NCI-H187 (cell line): ENCODE data around the gene TMEM62.
A peak's percentile ranks its signal among the peaks of the same experiment; 100 is the strongest.
"Not testable (repeated sequence)": the region's sequence is repeated elsewhere in the genome, so short reads cannot be mapped to it uniquely, and the experiment has no call there.

Experiments
- DNase-seq, 2 experiments: peaks; one replicate each; lab custom pipeline; 2025; lab: John Stamatoyannopoulos, UW

Gene TMEM62

DNA sequence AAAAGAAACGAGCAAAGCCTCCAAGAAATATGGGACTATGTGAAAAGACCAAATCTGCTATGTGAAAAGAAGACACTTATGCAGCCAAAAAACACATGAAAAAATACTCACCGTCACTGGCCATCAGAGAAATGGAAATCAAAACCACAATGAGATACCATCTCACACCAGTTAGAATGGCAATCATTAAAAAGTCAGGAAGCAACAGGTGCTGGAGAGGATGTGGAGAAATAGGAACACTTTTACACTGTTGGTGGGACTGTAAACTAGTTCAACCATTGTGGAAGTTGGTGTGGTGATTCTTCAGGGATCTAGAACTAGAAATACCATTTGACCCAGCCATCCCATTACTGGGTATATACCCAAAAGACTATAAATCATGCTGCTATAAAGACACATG, 43.8 kb downstream of the TMEM62 start:
- not testable (repeated sequence) for DNase-seq

DNA sequence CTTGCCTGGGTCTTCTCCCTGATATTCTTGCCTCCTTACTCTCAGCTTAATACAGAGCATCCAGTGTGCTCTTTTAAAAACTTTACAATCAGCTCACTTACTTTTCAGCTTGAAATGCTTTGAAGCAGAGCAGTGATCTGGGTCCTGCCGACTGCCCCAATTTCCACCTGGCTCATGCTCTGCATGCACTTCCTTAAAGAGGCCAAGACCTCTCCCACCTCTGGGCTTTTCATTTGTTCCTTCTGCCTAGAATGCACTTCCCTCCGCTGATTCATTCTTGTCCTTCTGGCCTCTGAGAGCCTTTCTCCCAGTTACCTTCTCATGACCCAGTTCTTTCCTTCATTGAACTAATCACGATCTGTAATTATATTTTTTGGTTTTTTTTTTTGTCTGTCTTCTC, 49.9 kb downstream of the TMEM62 start:
- no peak for DNase-seq

DNA sequence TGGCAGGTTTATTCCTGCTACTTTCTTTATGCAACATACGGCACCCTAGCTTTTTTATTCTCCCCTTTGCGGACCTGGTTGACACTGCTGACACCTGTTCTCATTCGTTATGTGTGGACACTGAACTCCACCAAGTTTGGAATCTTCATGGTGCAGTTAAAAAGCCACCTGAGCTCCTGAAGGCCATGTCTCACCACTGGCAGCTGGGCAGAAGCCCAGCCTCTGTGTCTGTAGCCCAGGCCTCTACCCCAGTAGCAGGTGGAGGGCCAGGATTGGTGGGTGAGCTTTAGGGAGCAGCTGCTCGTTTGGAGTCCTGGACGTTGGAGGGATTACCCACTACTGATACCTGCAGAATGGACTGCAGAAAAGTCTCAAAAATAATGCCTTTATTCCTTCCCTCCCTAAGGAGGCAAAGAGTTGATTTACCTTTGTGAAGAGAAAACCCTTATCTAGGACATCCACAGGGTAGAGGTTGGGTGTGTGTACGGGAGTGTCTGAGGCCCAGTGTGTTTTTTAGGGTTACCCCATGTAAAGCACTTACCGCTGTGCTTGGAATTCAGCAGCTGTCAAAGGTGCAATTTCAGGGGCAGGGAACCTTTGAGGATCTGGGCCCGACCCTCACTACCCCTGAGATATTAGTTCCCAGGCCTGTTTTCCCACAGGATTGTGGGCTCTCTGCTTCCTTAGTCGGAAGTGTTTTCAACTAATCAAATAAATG, 51.2 kb downstream of the TMEM62 start:
- no peak for DNase-seq

DNA sequence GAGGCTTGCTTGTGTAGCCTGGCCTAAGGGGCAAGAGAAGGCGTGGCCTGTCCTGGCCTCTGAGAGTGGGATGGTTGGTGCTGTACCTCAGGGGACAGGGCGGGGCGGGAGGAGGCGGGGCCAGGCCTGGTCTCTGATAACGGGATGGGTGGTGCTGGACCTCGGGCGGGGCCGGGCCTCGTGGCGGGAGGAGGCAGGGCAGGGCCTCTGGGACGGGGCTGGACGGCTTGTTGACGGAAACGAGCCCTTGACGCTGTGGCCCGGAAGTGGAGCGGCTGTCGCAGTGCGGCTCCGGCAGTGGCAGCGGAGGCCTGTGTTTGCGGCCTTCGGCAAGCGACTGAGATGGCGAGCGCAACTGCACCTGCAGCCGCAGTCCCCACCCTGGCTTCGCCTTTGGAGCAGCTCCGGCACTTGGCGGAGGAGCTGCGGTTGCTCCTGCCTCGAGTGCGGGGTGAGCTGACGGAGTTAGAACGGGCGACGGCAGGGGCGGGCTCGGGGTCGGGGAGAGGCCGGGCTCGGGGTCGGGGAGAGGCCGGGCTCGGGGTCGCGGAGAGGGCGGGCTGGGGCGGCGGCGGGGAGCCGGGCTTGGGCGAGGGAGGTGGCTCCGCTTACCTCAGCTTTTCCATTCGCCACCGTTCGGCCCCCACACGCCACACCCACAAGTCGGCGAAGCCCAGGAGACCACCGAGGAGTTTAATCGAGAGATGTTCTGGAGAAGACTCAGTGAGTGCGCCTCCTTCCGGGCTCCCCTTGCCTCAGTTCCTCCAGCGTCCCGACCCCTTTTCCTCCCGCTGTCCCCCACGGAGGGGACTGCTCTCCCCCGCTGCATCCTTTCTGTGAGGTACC, 52.0 kb downstream of the TMEM62 start, which contains the start of gene CCNDBP1:
Gene CCNDBP1, plus strand, starts transcription at position 247 of the 846 bp plus-strand sequence. Its CDS starts 96 bp downstream, at position 343.
- peak; percentile 44 to 66 for DNase-seq

DNA sequence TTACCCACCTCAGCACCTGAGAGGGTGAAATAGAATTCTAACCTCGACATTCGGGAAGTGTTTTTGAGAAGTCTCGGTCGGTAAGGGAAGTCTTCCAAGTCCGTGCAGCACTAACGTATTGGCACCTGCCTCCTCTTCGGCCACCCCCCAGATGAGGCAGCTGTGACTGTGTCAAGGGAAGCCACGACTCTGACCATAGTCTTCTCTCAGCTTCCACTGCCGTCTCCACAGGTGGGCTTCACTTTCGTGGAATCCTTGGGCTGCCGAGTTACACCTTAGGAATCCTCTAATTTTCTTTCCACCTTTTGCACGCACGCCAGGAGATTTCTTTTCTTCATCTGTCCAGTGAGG, 52.6 kb downstream of the TMEM62 start:
- no peak for DNase-seq

GRCh38 chr15:43187544-43188155, 54.3 kb downstream of the TMEM62 start:
- no peak for DNase-seq

GRCh38 chr15:43189296-43189695, 55.9 kb downstream of the TMEM62 start:
- DNase-seq: no peak

- DNase-seq: no peak
These were observed 56.8 kb downstream of the TMEM62 start for GRCh38 chr15:43190178-43190577.

GRCh38 chr15:43193710-43194109, 60.3 kb downstream of the TMEM62 start:
- DNase-seq: no peak

- DNase-seq: no peak
These were observed 61.4 kb downstream of the TMEM62 start for GRCh38 chr15:43194795-43195194.

DNA sequence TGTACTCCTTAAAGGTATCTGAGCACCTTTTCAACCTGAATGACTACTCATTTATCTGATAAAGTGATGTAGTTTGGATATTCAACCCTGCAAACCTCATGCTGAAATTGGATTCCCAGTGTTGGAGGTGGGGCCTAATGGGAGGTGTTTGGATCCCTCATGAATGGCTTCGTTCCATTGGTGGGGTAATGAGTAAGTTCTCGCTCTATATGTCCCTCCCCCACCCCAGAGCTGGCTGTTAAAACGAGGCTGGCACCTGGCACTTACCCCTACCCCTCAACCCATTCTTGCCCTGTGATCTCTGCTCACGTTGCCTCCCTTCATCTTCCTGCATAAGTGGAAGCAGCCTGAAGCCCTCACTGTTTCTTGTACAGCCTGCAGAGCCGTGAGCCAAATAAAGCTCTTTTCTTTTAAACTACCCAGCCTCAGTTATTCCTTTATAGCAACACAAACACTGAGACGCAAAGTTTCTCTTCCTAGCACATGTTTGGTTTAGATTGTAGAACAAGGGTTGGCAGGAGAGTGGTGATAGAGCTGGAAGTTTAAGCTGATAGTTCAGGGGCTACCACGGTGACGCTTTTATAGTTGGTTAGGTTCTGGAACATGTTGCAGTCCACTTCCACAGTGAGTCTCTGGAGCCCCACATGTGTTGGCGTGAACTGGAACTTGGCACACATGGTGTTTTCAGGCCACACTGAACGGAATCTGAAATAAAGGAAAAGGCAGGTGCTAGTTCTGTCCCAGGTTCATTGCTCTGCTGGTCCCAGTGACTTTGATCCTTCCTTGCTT, 63.6 kb downstream of the TMEM62 start:
- no peak for DNase-seq

DNA sequence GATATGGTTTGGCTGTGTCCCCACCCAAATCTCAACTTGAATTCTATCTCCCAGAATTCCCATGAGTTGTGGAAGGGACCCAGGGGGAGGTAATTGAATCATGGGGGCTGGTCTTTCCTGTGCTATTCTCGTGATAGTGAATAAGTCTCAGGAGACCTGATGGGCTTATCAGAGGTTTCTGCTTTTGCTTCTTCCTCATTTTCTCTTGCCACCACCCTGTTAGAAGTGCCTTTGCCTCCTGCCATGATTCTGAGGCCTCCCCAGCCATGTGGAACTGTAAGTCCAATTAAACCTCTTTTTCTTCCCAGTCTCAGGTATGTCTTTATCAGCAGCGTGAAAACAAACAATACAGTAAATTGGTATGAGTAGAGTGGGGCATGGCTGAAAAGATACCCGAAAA, 64.4 kb downstream of the TMEM62 start:
- not testable (repeated sequence) for DNase-seq

- DNase-seq: not testable (repeated sequence)
These were observed 65.2 kb downstream of the TMEM62 start for GRCh38 chr15:43198556-43198955.

- DNase-seq: no peak
These were observed 65.6 kb downstream of the TMEM62 start for GRCh38 chr15:43198992-43199391.

DNA sequence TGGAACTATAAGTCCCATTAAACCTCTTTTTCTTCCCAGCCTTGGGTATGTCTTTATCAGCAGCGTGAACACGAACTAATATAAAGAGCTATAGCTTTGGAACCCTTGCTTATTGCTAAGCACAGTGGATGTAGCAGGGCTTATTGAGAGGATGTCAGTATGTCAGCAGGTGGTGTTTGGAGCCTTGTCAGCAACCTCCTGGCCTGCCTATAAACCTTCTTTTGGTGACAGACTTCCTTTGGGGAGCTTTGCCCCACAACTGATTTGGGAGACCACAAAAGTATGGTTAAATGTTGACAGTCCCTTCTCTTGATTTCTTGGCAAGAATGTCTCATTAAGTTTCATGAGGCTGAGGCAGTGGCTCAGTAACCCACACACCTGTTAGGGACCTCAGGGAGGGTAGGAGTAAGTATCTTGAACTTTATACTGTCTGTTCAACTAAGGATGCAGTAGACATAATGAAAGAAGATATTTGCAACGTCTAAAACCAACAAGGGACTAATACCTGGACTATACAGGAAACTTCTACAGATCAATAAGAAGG, 66.6 kb downstream of the TMEM62 start:
- DNase-seq: no peak

- DNase-seq: no peak
These were observed 70.9 kb downstream of the TMEM62 start for GRCh38 chr15:43204016-43204901.

DNA sequence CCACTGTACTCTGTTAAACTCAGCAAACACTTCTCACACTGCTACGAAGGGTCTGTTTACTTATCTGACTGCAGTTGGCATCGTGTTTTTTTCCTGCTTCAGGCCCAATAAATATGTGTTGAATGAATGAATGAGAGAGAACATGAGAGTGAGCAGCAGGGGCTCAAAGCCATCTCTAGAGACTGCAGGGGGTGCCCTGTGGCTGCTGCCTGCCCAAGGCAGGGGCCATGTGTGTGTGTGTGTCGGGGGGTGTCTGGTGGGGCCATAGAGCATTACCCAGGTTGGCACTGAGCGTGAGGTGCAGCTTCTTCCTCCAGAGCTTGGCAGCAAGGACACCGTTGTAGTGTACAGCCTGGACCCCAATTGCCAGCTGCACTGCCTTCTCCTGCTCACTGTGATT, 72.7 kb downstream of the TMEM62 start:
- DNase-seq: no peak

- DNase-seq: no peak
These were observed 73.6 kb downstream of the TMEM62 start for GRCh38 chr15:43207024-43207423.

DNA sequence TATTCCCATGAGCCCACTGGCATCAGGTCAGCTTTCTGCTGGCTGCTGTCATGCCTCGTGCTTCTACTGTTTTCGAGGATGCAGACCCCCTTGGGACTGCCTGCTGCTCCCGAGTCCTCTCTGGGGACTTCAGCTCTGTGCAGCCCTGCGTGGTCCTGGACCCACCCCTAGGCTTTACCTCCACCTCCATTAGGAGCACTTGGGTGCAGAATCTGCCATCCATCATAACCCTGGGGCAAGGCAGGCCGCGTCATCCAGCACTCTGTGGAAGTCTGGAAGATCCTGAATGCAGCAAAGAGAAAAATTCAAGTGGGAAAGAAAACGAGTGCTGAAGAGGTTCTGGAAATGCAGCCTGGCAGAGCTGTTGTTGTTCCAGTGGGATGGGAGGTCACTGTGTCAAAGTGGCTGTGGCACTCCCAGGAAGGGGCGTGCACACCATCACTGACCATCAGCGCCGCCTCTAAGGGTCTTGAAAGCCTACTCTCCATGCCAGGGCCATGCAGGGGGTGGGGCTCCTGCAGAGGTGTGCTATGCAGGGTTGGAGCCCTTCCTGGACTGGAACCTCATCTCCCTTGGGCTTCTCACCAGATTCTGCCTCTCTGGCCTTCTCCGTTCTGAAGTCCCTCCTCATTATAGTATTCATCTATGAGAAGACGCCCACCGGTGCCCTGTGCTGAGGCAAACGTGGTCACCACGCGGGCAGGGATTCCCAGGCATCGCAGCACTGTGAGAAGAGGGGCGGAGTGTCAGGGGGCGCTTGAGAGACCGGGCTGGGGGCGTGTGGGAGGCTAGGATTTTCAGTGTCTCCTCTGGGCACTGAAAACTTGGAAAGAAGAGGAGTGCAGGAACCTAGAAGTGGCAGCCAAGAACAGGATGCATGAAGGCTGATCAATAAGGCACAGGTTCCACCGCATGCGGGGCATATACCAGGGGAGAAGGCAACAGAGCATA, 74.9 kb downstream of the TMEM62 start:
- DNase-seq: no peak
